Measurements from ENCODE around the gene CPN2. TPM values are rescaled to one million over a fixed set of nuclear protein-coding genes. Genes with fewer than 3 reads are reported as not detected.
A peak's percentile ranks its signal among the peaks of the same experiment; 100 is the strongest.

Gene CPN2
- total and polyA plus RNA-seq, 10 of the 15 experiments (the other 5 are each of a cell fraction or from before 2014, with no cell fraction given): not detected

DNA sequence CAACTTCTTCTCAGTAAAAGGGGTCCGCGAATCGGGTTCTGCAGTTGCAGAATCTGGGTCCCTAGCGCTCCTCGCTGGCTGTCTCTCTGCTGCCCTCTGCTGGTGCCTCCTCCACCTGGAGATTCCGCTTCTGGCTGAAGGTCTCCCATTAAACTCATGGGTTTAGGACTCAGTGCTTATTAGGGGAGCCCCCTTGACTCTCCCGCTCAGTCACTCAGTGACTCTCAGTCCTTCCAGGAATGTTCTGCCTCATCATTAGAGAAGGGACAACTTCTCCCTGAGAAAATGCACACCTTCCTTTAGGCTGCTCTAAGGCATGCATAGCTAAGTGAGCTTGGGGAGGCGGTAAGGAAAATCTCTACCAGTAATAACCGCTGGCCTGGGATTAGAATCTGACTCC lies 7.1 kb downstream of the CPN2 start:
- no TSS peak for BruUV-seq (replicated peaks)
- H4K20me1 ChIP-seq (ENCODE audit: control insufficient read depth, insufficient read depth): no peaks in the 10 kb centered on the region
- ChIA-PET CTCF (interaction anchor here (0.6 to 5.9 kb wide), 27 partner anchors 9 to 727 kb away, joined by 3 to 64 read pairs (median 5); no protein-coding TSS in a partner anchor), RAD21 (ENCODE audit: unreplicated experiment) (interaction anchor here (0.7 to 1.7 kb wide), 4 partner anchors 8 to 60 kb away, joined by 3 to 7 read pairs (median 4); no protein-coding TSS in a partner anchor), POLR2A (no interaction called here), SMC1A (ENCODE audit: uncharacterized antibody, unreplicated experiment) (interaction anchor here (0.9 to 3.0 kb wide), 11 partner anchors 8 to 241 kb away, joined by 3 to 13 read pairs (median 4); partner anchors contain the start of gene GP5)
- no peaks in the 10 kb centered on the region for H3K9me3 ChIP-seq (replicated peaks; ENCODE audit: control insufficient read depth, insufficient read depth, low read length)
- TF ChIP-seq ZNF622 (IDR thresholded peaks at IDR 0.05) (no peak), YY1 (IDR thresholded peaks at IDR 0.05; ENCODE audit: low read depth, low read length) (peak; percentile 32; the same call in 1 of the 2 replicates), RAD21 (IDR thresholded peaks at IDR 0.05; ENCODE audit: insufficient read depth, low read depth, low read length) (peak; percentile 64), TBL1XR1 (IDR thresholded peaks at IDR 0.05; ENCODE audit: low read depth, low read length) (no peak), SMC3 (IDR thresholded peaks at IDR 0.05; ENCODE audit: borderline replicate concordance, low read length) (peak; percentile 77), ZNF24 (IDR thresholded peaks at IDR 0.05) (no peak), NBN (IDR thresholded peaks at IDR 0.05) (no peak)
- TF ChIP-seq, protein P1, sequence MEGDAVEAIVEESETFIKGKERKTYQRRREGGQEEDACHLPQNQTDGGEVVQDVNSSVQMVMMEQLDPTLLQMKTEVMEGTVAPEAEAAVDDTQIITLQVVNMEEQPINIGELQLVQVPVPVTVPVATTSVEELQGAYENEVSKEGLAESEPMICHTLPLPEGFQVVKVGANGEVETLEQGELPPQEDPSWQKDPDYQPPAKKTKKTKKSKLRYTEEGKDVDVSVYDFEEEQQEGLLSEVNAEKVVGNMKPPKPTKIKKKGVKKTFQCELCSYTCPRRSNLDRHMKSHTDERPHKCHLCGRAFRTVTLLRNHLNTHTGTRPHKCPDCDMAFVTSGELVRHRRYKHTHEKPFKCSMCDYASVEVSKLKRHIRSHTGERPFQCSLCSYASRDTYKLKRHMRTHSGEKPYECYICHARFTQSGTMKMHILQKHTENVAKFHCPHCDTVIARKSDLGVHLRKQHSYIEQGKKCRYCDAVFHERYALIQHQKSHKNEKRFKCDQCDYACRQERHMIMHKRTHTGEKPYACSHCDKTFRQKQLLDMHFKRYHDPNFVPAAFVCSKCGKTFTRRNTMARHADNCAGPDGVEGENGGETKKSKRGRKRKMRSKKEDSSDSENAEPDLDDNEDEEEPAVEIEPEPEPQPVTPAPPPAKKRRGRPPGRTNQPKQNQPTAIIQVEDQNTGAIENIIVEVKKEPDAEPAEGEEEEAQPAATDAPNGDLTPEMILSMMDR (IDR thresholded peaks at IDR 0.05 in 2 of 3, conservative IDR thresholded peaks at IDR 0.05 in 1 of 3; ENCODE audit: control insufficient read depth in 2 of 3, extremely low read depth in 1 of 3, insufficient read depth in 1 of 3, low read depth in 3 of 3, low read length in 3 of 3): peak; percentile 84 to 97 (median 91)
- H3K79me2 ChIP-seq (ENCODE audit: control insufficient read depth, insufficient read depth, low read length): no peaks in the 10 kb centered on the region
- WGBS (ENCODE audit: insufficient coverage, insufficient replicate concordance, low lambda C conversion rate, missing lambda C conversion rate): 21% methylated on average over 9 of the region's 9 CpGs
- no peak overlapping the region for H2AFZ ChIP-seq (ENCODE audit: control insufficient read depth, low read depth, low read length)
- no peaks in the 10 kb centered on the region; a peak in 3 of 4 replicates for H3K27me3 ChIP-seq (replicated peaks in 1 of 2; ENCODE audit: control insufficient read depth in 2 of 2, insufficient read depth in 2 of 2, low read length in 1 of 2)
- no peak overlapping the region for H3K4me3 ChIP-seq
- in situ Hi-C loops (cut with MboI) (no loop called here), intact Hi-C loops (cut with micrococcal nuclease; ENCODE audit: unreplicated experiment) (no loop called here)
- no peaks in the 10 kb centered on the region for H3K36me3 ChIP-seq (ENCODE audit: control insufficient read depth in 2 of 2, insufficient read depth in 2 of 2, low read length in 1 of 2)
- DNase-seq (ENCODE audit: low read depth, low spot score) (no peak), FAIRE-seq (no peak), ATAC-seq (peak; percentile 89)
- H3K9ac ChIP-seq (ENCODE audit: control insufficient read depth, insufficient read depth, low read length): no peak overlapping the region
- no peak overlapping the region for H3K4me2 ChIP-seq (ENCODE audit: control insufficient read depth, insufficient read depth)
- no peaks in the 10 kb centered on the region for H3K4me1 ChIP-seq (ENCODE audit: control insufficient read depth, insufficient read depth, low read length)
- H3K27ac ChIP-seq (ENCODE audit: control insufficient read depth, insufficient read depth): no peak overlapping the region
